Measurements from ENCODE around the gene EML6. TPM values are rescaled to one million over a fixed set of nuclear protein-coding genes. Genes with fewer than 3 reads are reported as not detected.

EML6 gene
- total and polyA plus RNA-seq, 2 of the 8 experiments (the other 6 are each of a cell fraction or from before 2014, with no cell fraction given): 1.2 to 1.6 TPM

DNA sequence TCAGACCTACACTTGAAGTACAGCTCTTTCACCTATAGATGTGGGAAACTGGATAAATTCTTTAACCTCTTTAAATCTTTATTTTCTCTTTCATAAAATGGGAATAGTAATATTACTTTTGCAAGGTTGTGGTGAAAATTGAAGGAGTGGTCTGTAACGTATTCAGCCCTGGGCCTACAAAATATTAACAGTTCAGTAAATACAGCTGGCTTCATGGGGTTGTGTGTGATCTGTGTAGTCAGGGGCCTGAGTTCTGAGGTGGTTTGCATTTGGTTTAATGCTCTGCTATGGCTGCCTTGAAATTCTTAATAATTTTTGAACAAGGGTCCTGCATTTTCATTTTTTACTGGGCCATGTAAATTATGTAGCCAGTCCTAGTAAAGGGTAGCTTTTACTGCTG lies 16.8 kb upstream of the EML6 start (continued):
- TF ChIP-seq, protein P1, sequence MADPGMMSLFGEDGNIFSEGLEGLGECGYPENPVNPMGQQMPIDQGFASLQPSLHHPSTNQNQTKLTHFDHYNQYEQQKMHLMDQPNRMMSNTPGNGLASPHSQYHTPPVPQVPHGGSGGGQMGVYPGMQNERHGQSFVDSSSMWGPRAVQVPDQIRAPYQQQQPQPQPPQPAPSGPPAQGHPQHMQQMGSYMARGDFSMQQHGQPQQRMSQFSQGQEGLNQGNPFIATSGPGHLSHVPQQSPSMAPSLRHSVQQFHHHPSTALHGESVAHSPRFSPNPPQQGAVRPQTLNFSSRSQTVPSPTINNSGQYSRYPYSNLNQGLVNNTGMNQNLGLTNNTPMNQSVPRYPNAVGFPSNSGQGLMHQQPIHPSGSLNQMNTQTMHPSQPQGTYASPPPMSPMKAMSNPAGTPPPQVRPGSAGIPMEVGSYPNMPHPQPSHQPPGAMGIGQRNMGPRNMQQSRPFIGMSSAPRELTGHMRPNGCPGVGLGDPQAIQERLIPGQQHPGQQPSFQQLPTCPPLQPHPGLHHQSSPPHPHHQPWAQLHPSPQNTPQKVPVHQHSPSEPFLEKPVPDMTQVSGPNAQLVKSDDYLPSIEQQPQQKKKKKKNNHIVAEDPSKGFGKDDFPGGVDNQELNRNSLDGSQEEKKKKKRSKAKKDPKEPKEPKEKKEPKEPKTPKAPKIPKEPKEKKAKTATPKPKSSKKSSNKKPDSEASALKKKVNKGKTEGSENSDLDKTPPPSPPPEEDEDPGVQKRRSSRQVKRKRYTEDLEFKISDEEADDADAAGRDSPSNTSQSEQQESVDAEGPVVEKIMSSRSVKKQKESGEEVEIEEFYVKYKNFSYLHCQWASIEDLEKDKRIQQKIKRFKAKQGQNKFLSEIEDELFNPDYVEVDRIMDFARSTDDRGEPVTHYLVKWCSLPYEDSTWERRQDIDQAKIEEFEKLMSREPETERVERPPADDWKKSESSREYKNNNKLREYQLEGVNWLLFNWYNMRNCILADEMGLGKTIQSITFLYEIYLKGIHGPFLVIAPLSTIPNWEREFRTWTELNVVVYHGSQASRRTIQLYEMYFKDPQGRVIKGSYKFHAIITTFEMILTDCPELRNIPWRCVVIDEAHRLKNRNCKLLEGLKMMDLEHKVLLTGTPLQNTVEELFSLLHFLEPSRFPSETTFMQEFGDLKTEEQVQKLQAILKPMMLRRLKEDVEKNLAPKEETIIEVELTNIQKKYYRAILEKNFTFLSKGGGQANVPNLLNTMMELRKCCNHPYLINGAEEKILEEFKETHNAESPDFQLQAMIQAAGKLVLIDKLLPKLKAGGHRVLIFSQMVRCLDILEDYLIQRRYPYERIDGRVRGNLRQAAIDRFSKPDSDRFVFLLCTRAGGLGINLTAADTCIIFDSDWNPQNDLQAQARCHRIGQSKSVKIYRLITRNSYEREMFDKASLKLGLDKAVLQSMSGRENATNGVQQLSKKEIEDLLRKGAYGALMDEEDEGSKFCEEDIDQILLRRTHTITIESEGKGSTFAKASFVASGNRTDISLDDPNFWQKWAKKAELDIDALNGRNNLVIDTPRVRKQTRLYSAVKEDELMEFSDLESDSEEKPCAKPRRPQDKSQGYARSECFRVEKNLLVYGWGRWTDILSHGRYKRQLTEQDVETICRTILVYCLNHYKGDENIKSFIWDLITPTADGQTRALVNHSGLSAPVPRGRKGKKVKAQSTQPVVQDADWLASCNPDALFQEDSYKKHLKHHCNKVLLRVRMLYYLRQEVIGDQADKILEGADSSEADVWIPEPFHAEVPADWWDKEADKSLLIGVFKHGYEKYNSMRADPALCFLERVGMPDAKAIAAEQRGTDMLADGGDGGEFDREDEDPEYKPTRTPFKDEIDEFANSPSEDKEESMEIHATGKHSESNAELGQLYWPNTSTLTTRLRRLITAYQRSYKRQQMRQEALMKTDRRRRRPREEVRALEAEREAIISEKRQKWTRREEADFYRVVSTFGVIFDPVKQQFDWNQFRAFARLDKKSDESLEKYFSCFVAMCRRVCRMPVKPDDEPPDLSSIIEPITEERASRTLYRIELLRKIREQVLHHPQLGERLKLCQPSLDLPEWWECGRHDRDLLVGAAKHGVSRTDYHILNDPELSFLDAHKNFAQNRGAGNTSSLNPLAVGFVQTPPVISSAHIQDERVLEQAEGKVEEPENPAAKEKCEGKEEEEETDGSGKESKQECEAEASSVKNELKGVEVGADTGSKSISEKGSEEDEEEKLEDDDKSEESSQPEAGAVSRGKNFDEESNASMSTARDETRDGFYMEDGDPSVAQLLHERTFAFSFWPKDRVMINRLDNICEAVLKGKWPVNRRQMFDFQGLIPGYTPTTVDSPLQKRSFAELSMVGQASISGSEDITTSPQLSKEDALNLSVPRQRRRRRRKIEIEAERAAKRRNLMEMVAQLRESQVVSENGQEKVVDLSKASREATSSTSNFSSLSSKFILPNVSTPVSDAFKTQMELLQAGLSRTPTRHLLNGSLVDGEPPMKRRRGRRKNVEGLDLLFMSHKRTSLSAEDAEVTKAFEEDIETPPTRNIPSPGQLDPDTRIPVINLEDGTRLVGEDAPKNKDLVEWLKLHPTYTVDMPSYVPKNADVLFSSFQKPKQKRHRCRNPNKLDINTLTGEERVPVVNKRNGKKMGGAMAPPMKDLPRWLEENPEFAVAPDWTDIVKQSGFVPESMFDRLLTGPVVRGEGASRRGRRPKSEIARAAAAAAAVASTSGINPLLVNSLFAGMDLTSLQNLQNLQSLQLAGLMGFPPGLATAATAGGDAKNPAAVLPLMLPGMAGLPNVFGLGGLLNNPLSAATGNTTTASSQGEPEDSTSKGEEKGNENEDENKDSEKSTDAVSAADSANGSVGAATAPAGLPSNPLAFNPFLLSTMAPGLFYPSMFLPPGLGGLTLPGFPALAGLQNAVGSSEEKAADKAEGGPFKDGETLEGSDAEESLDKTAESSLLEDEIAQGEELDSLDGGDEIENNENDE (IDR thresholded peaks at IDR 0.05; ENCODE audit: insufficient replicate concordance, low read length): no peak
- TF ChIP-seq SIX5 (IDR thresholded peaks at IDR 0.05; ENCODE audit: low read depth, low read length) (no peak), TBP (IDR thresholded peaks at IDR 0.05; ENCODE audit: low read depth, low read length) (no peak), RBBP5 (IDR thresholded peaks at IDR 0.05; ENCODE audit: borderline replicate concordance, low read depth, low read length) (no peak)
